ENCODE measurements around the gene RPS19BP1.
"Not testable (repeated sequence)": the region's sequence is repeated elsewhere in the genome, so short reads cannot be mapped to it uniquely, and the experiment has no call there.

RPS19BP1 gene

GRCh38 chr22:39527481-39527961, 5.0 kb downstream of the RPS19BP1 start:
- no peak for DNase-seq

GRCh38 chr22:39526736-39527171, 5.8 kb downstream of the RPS19BP1 start:
- DNase-seq = no peak

- no peak for DNase-seq
These were observed 6.9 kb downstream of the RPS19BP1 start for GRCh38 chr22:39525658-39525975.

- DNase-seq = no peak
These were observed 7.5 kb downstream of the RPS19BP1 start for GRCh38 chr22:39524753-39525657.

- no peak for DNase-seq
These were observed 8.3 kb downstream of the RPS19BP1 start for GRCh38 chr22:39524089-39524752.

- DNase-seq = no peak
These were observed 9.8 kb downstream of the RPS19BP1 start for GRCh38 chr22:39522567-39523300.

GRCh38 chr22:39522091-39522490, 10.5 kb downstream of the RPS19BP1 start:
- DNase-seq = not testable (repeated sequence)

GRCh38 chr22:39521106-39521885, 11.3 kb downstream of the RPS19BP1 start:
- DNase-seq = not testable (repeated sequence)

- DNase-seq = no peak
These were observed 12.1 kb downstream of the RPS19BP1 start, which contains the start of gene ATF4 for GRCh38 chr22:39520226-39521105. TSS of gene ATF4 (plus strand) at chr22:39520562. CDS start at chr22:39521446, 884 bp downstream.

- peak; percentile 73 for DNase-seq
These were observed 12.8 kb downstream of the RPS19BP1 start for GRCh38 chr22:39519681-39520225.

- DNase-seq = no peak
These were observed 13.4 kb downstream of the RPS19BP1 start for GRCh38 chr22:39518996-39519680.

GRCh38 chr22:39518144-39518786, 14.3 kb downstream of the RPS19BP1 start:
- no peak for DNase-seq

GRCh38 chr22:39517470-39517869, 15.1 kb downstream of the RPS19BP1 start:
- no peak for DNase-seq

GRCh38 chr22:39515266-39516050, 17.1 kb downstream of the RPS19BP1 start:
- no peak for DNase-seq

GRCh38 chr22:39514373-39514973, 18.1 kb downstream of the RPS19BP1 start:
- DNase-seq = no peak

GRCh38 chr22:39513791-39514190, 18.8 kb downstream of the RPS19BP1 start:
- DNase-seq = no peak

GRCh38 chr22:39512026-39512425, 20.5 kb downstream of the RPS19BP1 start:
- no peak for DNase-seq

- DNase-seq = no peak
These were observed 21.3 kb downstream of the RPS19BP1 start for GRCh38 chr22:39511226-39511625.
